ENCODE data around the gene PDIA6.

GRCh38 chr2:10774394-10774793, 38.2 kb downstream of the PDIA6 start:
- TF ChIP-seq POLR2A (IDR thresholded peaks at IDR 0.05) (no peak), CTCF (IDR thresholded peaks at IDR 0.05) (no peak)
